Activated T-helper 2 cell treated with anti-CD3 and anti-CD28 coated beads, Interferon-gamma antibody, Interleukin-2, Interleukin-4, amounts not matched to agents 10 μg/mL and 5 μg/mL and 100 μg/mL, durations not matched to agents 14 hours and 24 hours and 36 hours (primary cell): ENCODE results near the gene PTGR3. TPM values are rescaled to one million over a fixed set of nuclear protein-coding genes. Genes with fewer than 3 reads are reported as not detected.

Experiments
- DNase-seq: peaks from one replicate; pipeline ENCODE4 v3.0.0; 2021; ENCODE audit warnings: low spot score
- H3K27ac Mint-ChIP-seq: one replicate; pipeline ENCODE4 v1.8.0; 2021; ENCODE audit warnings: mixed read lengths
- H3K27me3 Mint-ChIP-seq: one replicate; pipeline ENCODE4 v1.8.0; 2021; ENCODE audit warnings: low read depth, mixed read lengths
- H3K36me3 Mint-ChIP-seq: one replicate; pipeline ENCODE4 v1.8.0; 2021; ENCODE audit warnings: low read depth, mixed read lengths
- H3K4me1 Mint-ChIP-seq: one replicate; pipeline ENCODE4 v1.8.0; 2021; ENCODE audit warnings: low read depth, mixed read lengths
- H3K4me3 Mint-ChIP-seq: one replicate; pipeline ENCODE4 v1.8.0; 2021; ENCODE audit warnings: low read depth, mild to moderate bottlenecking, moderate library complexity, mixed read lengths
- H3K9me3 Mint-ChIP-seq: one replicate; pipeline ENCODE4 v1.8.0; 2021; ENCODE audit warnings: mixed read lengths
- intact Hi-C: fragments of 100-400 bp; cut with micrococcal nuclease; formaldehyde crosslinking; loops from one replicate; pipeline ENCODE4 v1.15.1; 2023
- total RNA-seq: library from RNA; stranded (reverse); gene quantifications from 2 replicates; pipeline ENCODE4 v1.2.3, GENCODE V29; 2022

The PTGR3 gene
- total RNA-seq, 1 donor from 2014 or later: 26.0 TPM

- intact Hi-C loops: no loop called here
- Mint-ChIP-seq H3K36me3 (no peaks in the 10 kb centered on the region), H3K27me3 (no peaks in the 10 kb centered on the region), H3K27ac (no peak overlapping the region), H3K9me3 (no peaks in the 10 kb centered on the region), H3K4me3 (no peak overlapping the region), H3K4me1 (peaks cover 8% of the 10 kb centered on the region)
- DNase-seq: no peak
Measured at GRCh38 chr18:75229437-75229836, 20.5 kb upstream of the PTGR3 start.

GRCh38 chr18:75228967-75229366, 20.0 kb upstream of the PTGR3 start:
- intact Hi-C loops: no loop called here
- Mint-ChIP-seq H3K4me3 (no peak overlapping the region), H3K4me1 (peaks cover 8% of the 10 kb centered on the region), H3K9me3 (no peaks in the 10 kb centered on the region), H3K27me3 (no peaks in the 10 kb centered on the region), H3K36me3 (no peaks in the 10 kb centered on the region), H3K27ac (no peak overlapping the region)
- DNase-seq: no peak

DNA sequence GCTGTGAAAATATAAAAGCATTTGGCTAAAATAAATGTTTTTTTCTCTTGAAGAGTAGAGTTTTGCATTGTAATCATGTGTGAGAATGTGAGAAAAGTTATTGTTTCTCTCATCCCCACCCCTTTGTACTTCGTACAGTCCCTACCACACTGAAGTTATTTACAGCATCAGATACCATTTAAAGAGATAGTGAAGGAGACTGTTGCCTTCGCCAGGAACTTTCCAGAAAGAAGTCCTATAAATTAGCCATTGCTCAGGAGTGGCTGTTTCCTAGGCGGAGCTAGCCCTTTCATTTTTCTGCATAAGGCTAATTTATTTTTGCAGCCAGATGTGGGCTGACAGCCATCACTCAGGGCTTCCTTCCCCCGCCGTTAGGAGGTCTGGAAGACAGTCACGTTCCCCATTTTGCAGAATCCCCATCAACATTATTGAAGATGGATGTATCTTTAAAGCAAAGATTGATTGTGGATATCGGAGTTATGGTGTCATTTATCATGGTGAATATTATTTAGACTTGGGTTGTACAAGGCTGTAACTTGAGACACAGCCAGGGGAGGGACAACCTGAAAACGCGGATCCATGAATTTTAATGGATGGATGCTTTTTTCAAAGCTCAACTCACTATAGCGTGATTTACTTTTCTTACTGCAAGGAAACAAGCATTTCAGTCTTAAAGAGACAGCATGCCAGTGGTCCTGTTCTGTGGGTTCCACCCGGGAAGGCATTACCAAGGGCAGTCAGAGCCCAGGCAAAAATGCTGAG, 18.8 kb upstream of the PTGR3 start:
- Mint-ChIP-seq H3K4me3 (no peak overlapping the region), H3K36me3 (no peaks in the 10 kb centered on the region), H3K9me3 (no peaks in the 10 kb centered on the region), H3K27me3 (no peaks in the 10 kb centered on the region), H3K4me1 (peaks cover 8% of the 10 kb centered on the region), H3K27ac (no peak overlapping the region)
- no peak for DNase-seq
- intact Hi-C loops: no loop called here

DNA sequence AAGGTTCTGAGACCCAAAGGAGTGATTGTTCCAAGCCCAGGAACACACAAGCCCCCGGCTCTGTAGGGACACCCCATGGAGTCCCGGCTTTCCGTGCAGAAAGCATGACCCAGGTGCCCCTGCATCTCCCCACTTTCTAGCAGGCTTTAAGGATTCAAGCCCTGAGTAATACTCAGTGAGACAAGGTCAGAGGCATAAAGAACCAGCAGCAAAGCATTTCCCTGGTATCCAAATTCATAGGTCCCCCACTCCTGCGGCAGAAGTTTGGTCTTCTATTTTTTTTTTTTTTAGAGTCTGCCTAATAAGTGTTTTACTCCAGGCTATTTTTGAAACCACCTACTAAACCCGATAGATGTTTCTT, 18.0 kb upstream of the PTGR3 start:
- H3K27ac Mint-ChIP-seq: no peak overlapping the region
- H3K9me3 Mint-ChIP-seq: no peaks in the 10 kb centered on the region
- intact Hi-C loops: no loop called here
- H3K27me3 Mint-ChIP-seq: no peaks in the 10 kb centered on the region
- no peak overlapping the region for H3K4me3 Mint-ChIP-seq
- no peaks in the 10 kb centered on the region for H3K36me3 Mint-ChIP-seq
- H3K4me1 Mint-ChIP-seq: peaks cover 8% of the 10 kb centered on the region
- no peak for DNase-seq

- no peak for DNase-seq
- no peak overlapping the region for H3K27ac Mint-ChIP-seq
- H3K4me3 Mint-ChIP-seq: no peak overlapping the region
- H3K9me3 Mint-ChIP-seq: no peaks in the 10 kb centered on the region
- peaks cover 8% of the 10 kb centered on the region for H3K4me1 Mint-ChIP-seq
- intact Hi-C loops: no loop called here
- no peaks in the 10 kb centered on the region for H3K27me3 Mint-ChIP-seq
- no peaks in the 10 kb centered on the region for H3K36me3 Mint-ChIP-seq
Measured at GRCh38 chr18:75226286-75226955, 17.5 kb upstream of the PTGR3 start.

- intact Hi-C loops: no loop called here
- no peaks in the 10 kb centered on the region for H3K9me3 Mint-ChIP-seq
- no peaks in the 10 kb centered on the region for H3K27me3 Mint-ChIP-seq
- H3K36me3 Mint-ChIP-seq: no peaks in the 10 kb centered on the region
- H3K27ac Mint-ChIP-seq: no peak overlapping the region
- H3K4me1 Mint-ChIP-seq: peaks cover 8% of the 10 kb centered on the region
- no peak for DNase-seq
- H3K4me3 Mint-ChIP-seq: no peak overlapping the region
Measured at GRCh38 chr18:75223687-75224347, 14.9 kb upstream of the PTGR3 start.

- no peaks in the 10 kb centered on the region for H3K27me3 Mint-ChIP-seq
- no peaks in the 10 kb centered on the region for H3K9me3 Mint-ChIP-seq
- no peaks in the 10 kb centered on the region for H3K36me3 Mint-ChIP-seq
- DNase-seq: no peak
- intact Hi-C loops: no loop called here
- H3K4me3 Mint-ChIP-seq: no peak overlapping the region
- no peak overlapping the region for H3K27ac Mint-ChIP-seq
- H3K4me1 Mint-ChIP-seq: peaks cover 10% of the 10 kb centered on the region
Measured at GRCh38 chr18:75222407-75222806, 13.5 kb upstream of the PTGR3 start.

DNA sequence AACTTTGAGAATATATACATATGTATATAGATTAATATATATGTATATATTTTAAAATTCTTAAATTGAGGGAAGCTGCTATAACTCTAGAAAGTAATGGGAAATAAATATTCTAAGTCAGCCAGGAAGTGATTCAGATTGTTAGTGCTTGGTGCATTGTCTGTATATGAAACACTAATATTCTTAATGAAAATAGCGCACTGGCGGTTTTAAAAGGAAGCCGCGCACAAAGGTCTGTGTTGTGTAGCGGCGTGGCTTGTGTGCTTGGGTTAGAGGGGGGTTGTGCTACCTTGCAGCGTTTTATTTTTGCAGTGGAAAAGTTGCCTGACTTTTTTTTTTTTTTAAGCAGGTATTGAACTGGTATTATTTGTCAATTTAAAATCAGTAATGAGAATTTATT, 13.0 kb upstream of the PTGR3 start:
- Mint-ChIP-seq H3K4me3 (no peak overlapping the region), H3K27me3 (no peaks in the 10 kb centered on the region), H3K9me3 (no peaks in the 10 kb centered on the region), H3K4me1 (peaks cover 7% of the 10 kb centered on the region), H3K36me3 (no peaks in the 10 kb centered on the region), H3K27ac (no peak overlapping the region)
- DNase-seq: no peak
- intact Hi-C loops: no loop called here

DNA sequence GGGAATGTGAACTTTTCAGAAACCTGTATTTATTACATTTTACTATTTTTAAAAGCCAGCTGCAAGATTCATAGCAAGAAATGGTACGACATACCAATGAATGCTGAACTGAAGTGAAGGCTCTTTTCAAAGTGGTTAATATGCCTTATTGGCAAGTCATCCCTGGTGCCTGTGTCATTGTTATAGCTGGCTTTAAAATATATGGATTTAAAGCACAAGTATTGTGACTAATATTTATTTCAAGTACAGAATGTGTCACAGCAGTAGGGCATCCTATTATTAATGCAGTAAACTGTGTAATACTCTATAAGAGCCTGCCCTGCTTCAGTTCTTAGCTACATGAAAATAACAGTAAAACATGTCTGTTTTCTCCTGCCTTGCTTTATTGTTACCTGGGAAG, 12.5 kb upstream of the PTGR3 start:
- intact Hi-C loops: no loop called here
- peaks cover 9% of the 10 kb centered on the region for H3K4me1 Mint-ChIP-seq

GRCh38 chr18:75220551-75221355, 11.8 kb upstream of the PTGR3 start:
- H3K27ac Mint-ChIP-seq: no peak overlapping the region
- H3K27me3 Mint-ChIP-seq: no peaks in the 10 kb centered on the region
- intact Hi-C loops: no loop called here

More for the DNA sequence above, 12.5 kb upstream of the PTGR3 start:
- Mint-ChIP-seq H3K27me3 (no peaks in the 10 kb centered on the region), H3K27ac (no peak overlapping the region), H3K4me3 (no peak overlapping the region), H3K36me3 (no peaks in the 10 kb centered on the region), H3K9me3 (no peaks in the 10 kb centered on the region)
- no peak for DNase-seq

DNA sequence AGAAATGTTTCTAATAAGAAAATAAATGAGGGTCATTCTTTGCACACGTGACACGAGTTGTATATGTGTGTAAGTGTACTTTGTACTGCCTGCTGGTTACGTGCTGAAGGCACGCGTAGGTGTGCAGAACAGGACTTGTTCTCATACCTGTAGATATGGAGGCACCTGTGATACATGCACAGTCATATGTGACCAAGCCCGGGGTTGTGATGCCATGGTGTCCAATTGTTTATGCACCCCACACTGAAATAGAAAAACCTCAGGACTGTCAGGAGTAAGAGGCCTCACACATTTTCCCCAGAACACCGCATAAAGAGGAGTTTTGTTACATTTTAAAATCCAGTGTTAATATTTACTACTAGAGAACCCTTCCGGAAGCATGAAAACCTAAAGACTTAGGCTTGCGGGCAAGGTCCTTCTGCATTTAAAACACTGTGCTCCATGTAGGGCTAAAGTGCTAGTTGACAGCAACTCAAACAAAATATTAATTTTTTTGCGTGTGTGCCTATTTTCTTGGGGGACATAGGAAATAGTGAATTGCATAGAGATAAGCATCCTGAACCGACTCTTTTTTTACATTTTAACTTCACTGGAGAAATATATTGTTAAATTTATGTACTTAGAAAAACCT, 10.9 kb upstream of the PTGR3 start:
- no peak for DNase-seq
- H3K4me1 Mint-ChIP-seq: peaks cover 22% of the 10 kb centered on the region
- H3K4me3 Mint-ChIP-seq: no peak overlapping the region
- H3K9me3 Mint-ChIP-seq: no peaks in the 10 kb centered on the region
- H3K36me3 Mint-ChIP-seq: peaks cover 5% of the 10 kb centered on the region
- intact Hi-C loops: loop anchor here (10.0 kb wide), 2 partner anchors 845 to 1155 kb away; no protein-coding TSS in a partner anchor
- H3K27me3 Mint-ChIP-seq: no peaks in the 10 kb centered on the region
- no peak overlapping the region for H3K27ac Mint-ChIP-seq

More at GRCh38 chr18:75220551-75221355, 11.8 kb upstream of the PTGR3 start:
- Mint-ChIP-seq H3K36me3 (no peaks in the 10 kb centered on the region), H3K4me1 (peaks cover 13% of the 10 kb centered on the region), H3K4me3 (no peak overlapping the region), H3K9me3 (no peaks in the 10 kb centered on the region)
- no peak for DNase-seq
